CD4-positive, alpha-beta T cell treated with Interleukin-15 for 1 hour (primary cell): ENCODE results near the gene PTGER4.
"Not testable (repeated sequence)": the region's sequence is repeated elsewhere in the genome, so short reads cannot be mapped to it uniquely, and the experiment has no call there.

Source experiments
- DNase-seq: peaks from one replicate; pipeline ENCODE4 v3.0.0-alpha.2; 2020

The PTGER4 gene

DNA sequence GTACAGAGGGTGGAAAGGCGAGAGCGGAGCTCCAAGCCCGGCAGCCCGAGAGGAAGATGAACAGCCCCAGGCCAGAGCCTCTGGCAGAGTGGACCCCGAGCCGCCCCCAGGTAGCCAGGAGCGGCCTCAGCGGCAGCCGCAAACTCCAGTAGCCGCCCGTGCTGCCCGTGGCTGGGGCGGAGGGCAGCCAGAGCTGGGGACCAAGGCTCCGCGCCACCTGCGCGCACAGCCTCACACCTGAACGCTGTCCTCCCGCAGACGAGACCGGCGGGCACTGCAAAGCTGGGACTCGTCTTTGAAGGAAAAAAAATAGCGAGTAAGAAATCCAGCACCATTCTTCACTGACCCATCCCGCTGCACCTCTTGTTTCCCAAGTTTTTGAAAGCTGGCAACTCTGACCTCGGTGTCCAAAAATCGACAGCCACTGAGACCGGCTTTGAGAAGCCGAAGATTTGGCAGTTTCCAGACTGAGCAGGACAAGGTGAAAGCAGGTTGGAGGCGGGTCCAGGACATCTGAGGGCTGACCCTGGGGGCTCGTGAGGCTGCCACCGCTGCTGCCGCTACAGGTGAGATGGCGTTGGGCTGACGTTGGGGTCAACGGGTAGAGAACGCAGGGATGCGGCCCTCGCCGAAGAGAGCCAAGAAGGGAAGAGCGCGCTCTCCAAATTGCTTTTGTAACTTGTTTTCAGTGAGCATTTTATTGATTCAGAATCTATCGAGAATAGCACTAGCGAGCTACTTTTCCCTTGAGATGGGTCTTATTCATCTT, at the start of gene PTGER4:
TSS of gene PTGER4 (plus strand) at position 3 of the 769 bp plus-strand sequence. CDS start 1,079 bp downstream, outside the sequence.
- DNase-seq: no peak

DNA sequence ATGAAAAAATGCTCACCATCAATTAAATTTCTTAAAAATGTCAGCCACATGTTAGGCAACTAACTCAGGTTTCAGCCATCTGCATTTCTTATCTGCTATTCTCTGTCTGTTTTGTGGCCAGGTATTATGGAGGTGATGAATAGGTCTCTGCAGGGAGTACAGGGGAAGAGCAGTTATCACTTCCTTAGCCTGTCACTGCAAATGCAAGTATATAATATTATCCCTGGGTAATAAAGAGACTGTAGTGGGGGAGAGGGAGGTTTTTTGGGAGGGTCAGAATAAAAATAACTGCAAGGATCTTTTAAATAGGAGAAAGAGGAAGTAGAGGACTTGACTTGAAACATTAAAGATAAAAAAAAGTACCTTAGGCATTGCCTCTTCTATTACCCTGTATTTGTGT, 49.6 kb upstream of the PTGER4 start:
- no peak for DNase-seq

DNA sequence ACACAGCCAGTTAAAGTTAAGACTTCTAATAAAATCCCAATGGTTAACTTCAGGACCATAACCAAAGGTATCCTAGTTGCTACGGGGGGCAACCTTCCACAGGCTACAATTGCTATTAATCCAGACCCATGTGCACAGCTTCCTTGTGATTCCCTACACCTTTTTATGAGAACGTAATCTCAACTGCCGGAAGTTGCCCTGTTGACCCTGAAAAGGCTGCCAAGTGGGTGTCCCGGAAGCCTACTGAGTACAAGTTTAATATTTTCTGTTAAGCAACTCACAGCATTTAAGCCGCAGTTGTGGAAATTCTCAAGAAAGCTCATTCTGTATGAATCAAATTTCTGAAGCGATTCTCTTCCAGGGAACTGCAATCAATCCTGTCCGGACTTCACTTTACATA, 48.5 kb upstream of the PTGER4 start:
- DNase-seq: no peak

DNA sequence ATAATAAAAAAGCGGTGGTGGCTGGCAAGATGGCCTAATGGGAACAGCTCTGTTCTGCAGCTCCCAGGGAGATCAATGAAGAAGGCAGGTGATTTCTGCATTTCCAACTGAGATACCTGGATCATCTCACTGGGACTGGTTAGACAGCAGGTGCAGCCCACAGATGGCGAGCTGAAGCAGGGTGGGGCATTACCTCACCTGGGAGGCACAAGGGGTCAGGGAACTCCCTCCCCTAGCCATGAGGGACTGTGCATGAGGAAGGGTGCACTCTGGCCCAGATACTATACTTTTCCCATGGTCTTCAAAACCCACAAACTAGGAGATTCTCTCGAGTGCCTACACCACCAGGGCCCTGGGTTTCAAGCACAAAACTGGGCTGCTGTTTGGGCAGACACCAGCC, 45.6 kb upstream of the PTGER4 start:
- DNase-seq: no peak

DNA sequence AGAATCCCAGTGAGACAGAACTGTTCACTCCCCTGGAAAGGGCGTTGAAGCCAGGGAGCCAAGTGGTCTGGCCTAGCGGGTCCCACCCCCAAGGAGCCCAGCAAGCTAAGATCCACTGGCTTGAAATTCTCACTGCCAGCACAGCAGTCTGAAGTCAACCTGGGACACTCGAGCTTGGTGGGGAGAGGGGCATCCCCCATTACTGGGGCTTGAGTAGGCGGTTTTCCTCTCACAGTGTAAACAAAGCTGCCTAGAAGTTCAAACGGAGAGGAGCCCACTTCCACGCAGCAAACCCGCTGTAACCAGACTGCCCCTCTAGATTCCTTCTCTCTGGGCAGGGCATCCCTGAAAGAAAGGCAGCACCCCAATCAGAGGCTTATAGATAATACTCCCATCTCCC, 45.1 kb upstream of the PTGER4 start:
- DNase-seq: no peak

DNA sequence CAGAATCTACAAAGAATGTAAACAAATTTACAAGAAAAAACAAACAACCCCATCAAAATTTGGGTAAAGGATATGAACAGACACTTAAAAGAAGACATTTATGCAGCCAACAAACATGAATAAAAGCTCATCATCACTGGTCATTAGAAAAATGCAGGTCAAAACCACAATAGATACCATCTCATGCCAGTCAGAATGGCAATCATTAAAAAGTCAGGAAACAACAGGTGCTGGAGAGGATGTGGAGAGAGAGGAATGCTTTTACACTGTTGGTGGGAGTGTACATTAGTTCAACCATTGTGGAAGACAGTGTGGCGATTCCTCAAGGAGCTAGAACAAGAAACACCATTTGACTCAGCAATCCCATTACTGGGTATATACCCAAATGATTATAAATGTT, 40.2 kb upstream of the PTGER4 start:
- DNase-seq: not testable (repeated sequence)

DNA sequence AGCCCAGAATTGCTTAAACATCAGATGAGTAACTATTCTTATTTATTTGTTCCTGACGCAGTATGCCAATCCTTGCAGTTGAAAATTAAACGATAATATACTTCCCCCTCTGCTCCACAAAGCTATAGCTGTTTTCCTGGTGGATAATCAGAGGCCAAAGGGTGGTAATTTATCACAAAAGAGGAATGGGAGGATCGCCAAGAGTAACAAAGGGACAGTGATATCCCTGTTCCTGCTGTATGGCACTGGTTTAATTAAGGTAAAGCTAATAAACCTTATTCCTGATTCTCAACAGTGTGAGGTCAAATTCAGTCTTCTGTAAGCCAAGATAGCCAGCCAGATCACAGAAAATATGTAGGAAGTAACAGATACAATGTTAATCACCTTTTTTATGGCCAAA, 33.4 kb upstream of the PTGER4 start:
- DNase-seq: no peak

DNA sequence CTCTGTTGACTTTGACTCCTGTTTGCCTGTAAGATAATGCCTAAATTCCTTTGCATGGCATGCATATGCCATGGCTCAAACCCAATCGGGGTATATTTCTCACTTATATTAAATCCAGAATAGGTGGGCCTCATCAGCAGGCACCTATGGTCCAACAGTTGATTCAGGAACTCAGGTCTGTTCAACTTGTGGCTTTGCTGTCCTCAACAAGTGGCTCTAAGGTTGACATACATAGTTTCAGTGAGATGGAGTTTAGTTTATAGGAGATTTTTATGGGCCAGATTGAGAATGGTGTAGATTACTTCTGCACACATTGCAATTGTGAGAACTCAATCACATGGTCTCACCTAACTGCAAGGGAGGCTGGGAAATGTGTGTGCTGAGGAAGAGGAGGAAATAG, 31.6 kb upstream of the PTGER4 start:
- DNase-seq: no peak

DNA sequence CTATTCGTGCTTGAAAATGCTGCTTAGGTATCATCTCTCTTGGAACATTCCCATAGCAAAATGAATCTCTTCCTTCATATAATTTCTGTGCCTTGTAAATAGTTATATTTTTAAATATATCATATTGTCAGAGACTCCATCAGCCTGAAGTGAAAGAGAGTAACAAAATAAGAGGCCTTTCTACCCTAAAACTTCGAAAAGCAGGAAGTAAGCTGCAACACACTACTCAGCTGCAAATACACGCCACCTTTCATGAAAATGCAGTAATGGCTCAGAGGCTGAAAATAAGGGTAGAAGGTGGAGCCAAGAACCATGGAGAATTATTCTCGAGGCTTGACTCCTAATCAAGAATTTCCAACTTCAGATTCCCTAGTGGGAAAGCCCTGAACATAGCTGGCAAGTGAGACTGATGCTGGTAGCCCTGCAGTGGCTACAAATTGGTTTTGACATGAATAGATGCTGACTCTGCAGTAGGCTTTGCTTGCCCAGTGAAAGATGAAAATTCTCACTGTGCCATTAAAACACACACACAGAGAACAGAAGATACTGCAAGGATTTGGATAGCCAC, 30.2 kb upstream of the PTGER4 start:
- DNase-seq: no peak

DNA sequence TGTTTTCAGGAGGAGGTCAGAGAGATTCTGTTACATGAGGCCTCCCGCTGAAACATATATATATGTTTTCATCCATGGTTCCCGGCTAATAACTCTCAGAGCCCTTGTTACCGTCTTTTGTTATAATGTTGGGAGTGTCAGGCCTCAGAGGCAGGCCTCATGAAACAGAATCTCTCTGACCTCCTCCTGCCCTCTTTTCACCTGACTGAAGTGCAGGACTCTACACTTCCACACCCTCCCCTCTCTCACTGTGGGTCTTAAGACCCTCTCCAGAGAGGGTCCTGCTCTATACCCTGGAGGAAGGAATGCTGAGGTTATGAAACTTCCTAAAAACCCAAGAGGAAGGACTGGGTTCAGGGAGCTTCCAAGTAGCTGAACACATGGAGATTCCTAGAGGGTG, 28.5 kb upstream of the PTGER4 start:
- DNase-seq: no peak

DNA sequence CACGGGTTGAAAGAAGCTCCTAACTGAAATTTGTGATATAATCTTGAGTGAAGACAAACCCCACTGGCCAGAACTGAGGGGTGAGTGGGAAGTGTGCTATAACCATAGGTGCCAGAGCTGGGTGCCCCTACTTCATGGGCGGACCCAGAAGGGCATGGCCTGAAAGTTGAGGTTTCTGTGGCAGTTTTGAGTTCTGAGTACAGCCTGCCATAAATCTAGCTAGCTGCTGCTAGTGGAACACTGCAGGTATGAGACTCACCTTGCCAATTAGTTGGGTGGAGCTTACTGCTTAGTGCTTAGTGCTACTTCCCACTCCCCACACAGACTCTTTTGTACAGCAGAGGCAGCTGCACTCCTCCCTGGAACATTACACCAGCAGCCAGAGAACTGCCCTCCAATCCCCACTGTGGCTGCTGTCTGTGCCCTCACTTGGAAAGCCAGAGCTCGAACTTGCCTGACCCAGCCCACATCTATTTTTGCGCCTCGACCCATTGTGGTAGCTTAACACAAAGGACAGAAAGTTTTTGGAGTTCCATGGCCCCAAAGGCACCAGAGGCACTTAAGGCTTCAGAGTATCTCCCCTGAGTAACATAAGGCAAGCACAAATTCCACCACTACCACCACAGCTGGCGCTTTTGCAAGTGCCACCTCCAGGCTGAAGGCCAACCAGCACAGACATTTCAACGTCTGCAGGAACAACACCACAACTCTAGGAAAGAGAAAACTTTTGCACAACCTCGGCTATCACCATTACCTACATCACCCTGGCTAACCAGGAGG, 27.1 kb upstream of the PTGER4 start:
- DNase-seq: no peak

DNA sequence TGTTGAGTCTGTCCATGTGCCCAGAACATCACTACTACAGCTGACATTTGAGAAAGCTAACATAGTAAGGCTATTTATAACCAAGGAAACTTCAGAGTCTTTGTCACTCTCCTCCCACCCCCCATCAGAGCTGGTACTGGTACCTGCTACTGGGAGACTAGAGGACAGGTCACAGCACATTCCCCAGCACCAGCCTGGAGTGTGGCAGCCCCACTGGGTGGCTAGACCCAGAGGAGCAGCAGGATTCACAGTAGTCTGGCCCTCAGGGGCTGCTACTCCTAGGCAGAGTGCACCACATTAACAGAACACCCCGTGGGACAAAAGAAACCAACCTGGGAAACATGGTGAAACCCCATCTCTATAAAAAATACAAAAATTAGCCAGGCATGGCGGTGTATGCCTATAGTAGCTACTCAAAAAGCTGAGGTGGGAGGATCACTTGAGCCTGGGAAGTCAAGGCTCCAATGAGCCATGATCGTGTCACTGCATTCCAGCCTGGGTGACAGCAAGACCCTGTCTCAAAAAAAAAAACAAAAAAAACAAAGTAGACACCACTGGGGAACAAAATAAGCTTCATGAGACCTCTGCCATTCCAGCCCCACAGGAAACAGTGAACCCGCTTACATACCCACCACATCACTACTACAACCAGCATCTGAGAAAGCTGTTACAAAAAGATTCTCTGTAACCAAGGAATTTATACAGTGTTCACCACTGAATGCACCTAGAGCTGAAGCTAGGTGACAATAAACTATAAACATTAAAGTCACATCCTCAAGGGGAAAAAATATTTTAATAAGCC, 26.3 kb upstream of the PTGER4 start:
- DNase-seq: peak; percentile 54

DNA sequence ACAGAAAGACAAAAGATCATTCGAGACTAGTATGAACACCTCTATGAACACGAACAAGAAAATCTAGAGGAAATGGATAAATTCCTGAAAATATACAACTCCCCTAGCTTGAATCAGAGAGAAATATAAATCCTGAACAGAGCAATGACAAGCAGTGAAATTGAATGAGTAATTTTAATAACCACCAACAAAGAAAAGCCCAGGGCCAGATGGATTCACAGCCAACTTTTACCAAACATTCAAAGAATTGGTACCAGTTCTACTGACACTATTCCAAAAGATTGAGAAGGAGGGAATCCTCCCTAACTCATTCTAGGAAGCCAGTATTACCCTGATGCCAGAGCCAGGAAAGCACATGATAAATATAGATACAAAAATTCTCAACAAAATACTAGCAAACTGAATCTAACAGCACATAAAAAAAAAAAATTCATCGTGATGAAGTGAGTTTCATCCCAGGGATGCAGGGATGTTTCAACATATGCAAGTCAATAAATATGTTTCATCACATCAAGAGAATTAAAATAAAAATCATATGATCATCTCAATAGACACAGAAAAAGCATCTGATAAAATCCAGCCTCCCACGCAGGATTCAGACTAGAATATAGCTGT, 25.2 kb upstream of the PTGER4 start:
- DNase-seq: no peak

DNA sequence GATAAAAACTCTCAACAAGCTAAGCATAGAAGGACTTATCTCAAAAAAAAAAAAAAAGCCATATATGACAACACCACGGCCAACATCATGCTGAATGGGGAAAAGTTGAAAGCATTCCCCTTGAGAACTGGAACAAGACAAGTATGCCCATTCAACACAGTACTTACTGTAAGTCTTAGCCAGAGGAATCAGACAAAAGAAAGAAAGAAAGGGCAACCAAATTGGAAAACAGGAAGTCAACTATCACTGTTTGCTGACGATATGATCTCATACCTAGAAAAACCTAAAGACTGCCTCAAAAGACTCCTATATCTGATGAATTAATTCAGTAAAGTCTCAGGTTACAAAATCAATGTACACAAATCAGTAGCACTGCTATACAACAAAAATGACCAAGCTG, 24.6 kb upstream of the PTGER4 start:
- no peak for DNase-seq

DNA sequence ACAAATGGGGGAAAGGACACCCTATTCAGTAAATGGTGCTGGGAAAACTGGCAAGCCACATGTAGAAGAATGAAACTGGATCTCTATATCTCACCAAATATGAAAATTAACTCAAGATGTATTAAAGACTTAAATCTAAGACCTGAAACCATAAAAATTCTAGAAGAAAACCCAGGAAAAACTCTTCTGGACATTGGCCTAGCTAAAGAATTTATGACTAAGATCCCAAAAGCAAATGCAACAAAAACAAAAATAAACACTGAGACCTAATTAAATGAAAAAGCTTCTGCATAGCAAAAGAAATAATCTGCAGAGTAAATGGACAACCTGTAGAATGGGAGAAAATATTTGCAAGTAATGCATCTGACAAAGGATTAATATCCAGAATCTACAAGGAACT, 23.6 kb upstream of the PTGER4 start:
- not testable (repeated sequence) for DNase-seq

DNA sequence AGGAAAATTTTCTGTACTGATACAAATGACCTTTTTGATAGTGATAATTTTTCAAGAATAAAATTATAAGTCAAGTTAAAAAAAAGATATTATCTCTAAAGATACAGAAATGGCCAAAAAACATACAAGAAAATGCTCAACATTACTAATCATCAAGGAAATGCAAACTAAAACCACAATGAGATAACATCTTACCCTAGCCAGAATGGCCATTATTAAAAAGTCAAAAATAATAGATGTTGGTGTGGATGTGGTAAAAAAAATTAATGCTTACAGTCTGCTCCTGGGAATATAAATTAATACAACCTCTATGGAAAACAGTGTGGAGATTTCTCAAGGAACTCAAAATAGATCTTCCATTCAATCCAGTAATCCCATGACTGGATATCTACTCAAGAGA, 22.9 kb upstream of the PTGER4 start:
- no peak for DNase-seq

DNA sequence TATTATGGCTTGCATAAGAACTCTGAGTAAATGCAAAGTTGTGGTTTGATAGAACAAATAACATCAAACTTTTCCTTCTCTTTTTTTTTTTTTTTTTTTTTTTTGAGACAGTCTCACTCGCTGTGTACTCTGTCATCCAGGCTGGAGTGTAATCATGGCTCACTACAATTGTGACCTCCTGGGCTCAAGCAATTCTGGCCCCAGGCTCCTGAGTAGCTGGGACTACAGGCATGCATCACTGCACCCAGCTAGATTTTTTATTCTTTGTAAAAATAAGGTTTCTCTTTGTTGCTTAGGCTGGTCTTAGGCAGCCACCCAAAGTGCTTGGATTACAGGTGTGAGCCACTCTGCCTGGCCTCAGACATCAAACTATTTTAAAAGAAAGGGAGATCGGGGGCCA, 19.0 kb upstream of the PTGER4 start:
- no peak for DNase-seq

DNA sequence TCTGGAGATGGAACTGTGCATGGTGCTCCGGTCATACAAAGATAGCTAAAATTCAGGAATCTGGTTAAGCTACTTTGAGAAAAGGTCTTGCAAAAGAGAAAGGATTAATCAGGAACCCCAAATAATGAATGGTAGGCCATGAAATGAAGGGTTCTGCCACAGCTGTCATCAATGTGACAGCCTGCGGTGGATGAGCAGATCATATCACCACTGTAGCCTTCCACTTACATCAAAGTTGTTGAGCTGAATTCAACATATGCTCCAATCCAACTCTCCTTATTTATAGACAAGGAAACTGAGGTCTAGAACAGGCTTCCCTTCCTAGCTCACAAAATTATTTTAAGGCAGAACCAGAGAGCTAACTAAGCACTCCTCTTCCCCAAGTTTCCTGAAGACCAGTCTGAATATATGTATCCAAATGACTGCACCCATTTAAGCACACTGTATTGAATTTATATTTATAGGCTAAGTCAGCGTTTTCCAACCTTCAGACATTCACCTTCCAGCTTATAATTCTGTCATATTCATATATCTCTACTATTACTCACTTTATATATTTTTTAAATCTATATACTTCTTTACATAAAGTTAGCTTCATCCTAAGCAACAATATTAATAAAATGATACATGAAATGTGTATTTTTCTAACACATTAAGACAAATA, 13.9 kb upstream of the PTGER4 start:
- DNase-seq: no peak

DNA sequence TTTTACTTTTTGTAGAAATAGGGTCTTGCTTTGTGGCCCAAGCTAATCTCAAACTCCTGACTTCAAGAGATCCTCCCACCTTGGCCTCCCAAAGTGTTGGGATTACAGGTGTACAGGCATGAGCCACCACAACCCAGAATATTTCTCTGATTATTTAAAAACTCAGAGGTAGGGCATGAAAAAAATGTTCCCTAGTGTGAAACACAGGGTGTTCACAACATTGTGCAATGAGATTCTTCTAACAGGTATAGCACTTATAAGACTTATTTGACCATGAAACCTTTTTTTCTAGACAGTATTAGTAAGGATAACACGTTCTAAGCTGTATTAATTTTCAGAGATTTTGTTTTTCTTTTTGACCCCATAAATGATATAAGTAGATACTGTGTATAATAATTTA, 13.1 kb upstream of the PTGER4 start:
- no peak for DNase-seq

DNA sequence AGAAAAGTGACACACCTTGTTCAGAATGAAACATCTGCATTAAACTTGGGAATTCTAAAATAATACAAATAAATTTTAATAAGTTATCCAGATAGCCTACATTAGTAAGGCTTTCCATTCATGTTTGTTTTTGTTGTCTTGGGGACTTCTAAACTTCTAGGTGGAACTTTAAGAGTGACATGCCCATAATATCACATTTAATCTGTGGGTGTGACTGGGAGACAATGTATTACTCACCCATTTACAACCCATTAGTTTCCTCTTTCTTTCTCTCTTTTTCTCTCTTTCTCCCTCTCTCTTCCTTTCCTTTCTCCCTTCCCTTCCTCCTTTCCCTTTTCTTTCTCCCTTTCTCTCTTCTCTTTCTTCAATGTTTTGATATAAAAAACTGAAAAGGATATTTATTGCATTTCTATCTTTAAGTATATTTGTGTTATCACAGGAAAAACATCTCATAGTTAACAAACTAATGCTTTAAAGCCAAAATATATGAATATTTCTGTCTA, 12.5 kb upstream of the PTGER4 start:
- no peak for DNase-seq

DNA sequence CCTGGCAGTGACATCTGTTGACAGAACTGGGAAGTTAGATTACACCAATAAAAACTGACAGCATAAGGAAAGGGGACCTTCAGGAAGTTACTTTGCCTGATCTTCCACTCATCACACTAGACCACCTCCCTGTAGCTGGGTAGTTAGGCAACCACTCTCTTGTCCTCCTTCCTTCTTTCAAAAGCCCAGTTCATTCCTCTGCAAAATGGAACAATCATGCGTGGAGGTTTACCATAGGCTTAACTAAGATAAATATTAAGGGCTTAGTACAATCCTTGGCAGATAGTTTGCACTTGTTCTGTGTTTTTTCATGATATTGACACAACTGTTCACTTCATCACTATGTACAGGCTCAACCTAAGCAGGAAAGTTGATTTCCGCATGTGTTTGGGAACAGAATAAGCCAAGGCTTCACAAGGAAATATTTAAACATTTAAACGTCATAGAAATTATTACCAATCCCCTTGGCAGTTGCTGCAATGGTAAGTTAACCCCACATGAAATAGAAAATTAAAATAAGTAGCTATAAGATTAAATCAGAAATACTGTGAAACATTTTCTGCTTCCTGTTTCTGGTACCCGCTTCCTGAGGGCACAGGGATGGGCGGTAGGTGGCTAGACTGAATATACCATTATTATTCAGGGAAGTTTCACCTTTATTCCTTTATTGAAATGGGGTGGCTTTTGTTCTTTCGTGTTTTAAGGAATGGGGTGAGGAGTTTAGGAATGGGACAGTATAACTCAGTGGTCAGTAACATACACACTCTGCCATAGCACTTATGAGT, 9.9 kb upstream of the PTGER4 start:
- no peak for DNase-seq
